Astrocyte of the spinal cord (primary cell): Measurements from ENCODE around the gene HMGB1.

Source experiments
- DNase-seq: peaks from one replicate; pipeline ENCODE4 v3.0.0; 2011; ENCODE audit warnings: low read depth, low spot score
- H3K4me3 ChIP-seq: 2 replicates; pipeline ENCODE4 v1.5.1; 2011; ENCODE audit warnings: low read depth, mild to moderate bottlenecking, low read length, moderate library complexity
- CTCF ChIP-seq: IDR thresholded peaks from 2 replicates; pipeline ENCODE4 v1.5.1; 2012; ENCODE audit warnings: low read depth, mild to moderate bottlenecking, low read length, inconsistent platforms
- in situ Hi-C: cut with HindIII; loops from 2 replicates; pipeline ENCODE4 v1.10.0; 2017; ENCODE audit warnings: low sequenced_read_pairs

The HMGB1 gene

GRCh38 chr13:30412346-30412745 lies 53.4 kb downstream of the HMGB1 start:
- no peak overlapping the region for H3K4me3 ChIP-seq
- DNase-seq: no peak
- in situ Hi-C loops: no loop called here
- no peak for TF ChIP-seq CTCF

- in situ Hi-C loops: no loop called here
- no peak for TF ChIP-seq CTCF
- H3K4me3 ChIP-seq: no peak overlapping the region
- no peak for DNase-seq
Measured at GRCh38 chr13:30410705-30411125, 55.0 kb downstream of the HMGB1 start.

- H3K4me3 ChIP-seq: no peak overlapping the region
- in situ Hi-C loops: no loop called here
- peak; percentile 76 for DNase-seq
- no peak for TF ChIP-seq CTCF
Measured at GRCh38 chr13:30409886-30410704, 55.6 kb downstream of the HMGB1 start.

GRCh38 chr13:30408319-30409101 lies 57.2 kb downstream of the HMGB1 start:
- in situ Hi-C loops: no loop called here
- TF ChIP-seq CTCF: peak; percentile 75
- H3K4me3 ChIP-seq: no peak overlapping the region
- peak; percentile 91 for DNase-seq

GRCh38 chr13:30406779-30407416 lies 58.8 kb downstream of the HMGB1 start:
- in situ Hi-C loops: no loop called here
- DNase-seq: no peak
- H3K4me3 ChIP-seq: no peak overlapping the region
- TF ChIP-seq CTCF: no peak
